OCI-LY3 (cell line): ENCODE results near the gene ZNF148.

Experiments used
- H2AFZ ChIP-seq: fragments of 200-600, 300-600 bp; shearing (Covaris generic); 2 replicates; pipeline ENCODE4 v1.6.0; 2014; ENCODE audit warnings: antibody characterized with exemption, low read depth, low read length
- H3K27ac ChIP-seq: fragments of 200-600, 300-600 bp; sonication (generic); 2 replicates; pipeline ENCODE4 v1.5.1; 2014; ENCODE audit warnings: mild to moderate bottlenecking, low read length, moderate library complexity, mixed read lengths
- H3K27me3 ChIP-seq: fragments of 200-600, 300-600 bp; sonication (generic); 2 replicates; pipeline ENCODE4 v1.6.1; 2014; ENCODE audit warnings: low read depth, low read length, mixed read lengths
- H3K36me3 ChIP-seq: fragments of 200-600, 300-600 bp; sonication (generic); replicated peaks from 2 replicates; pipeline ENCODE3; 2014; ENCODE audit warnings: low read depth, low read length, mixed read lengths
- H3K4me1 ChIP-seq: fragments of 300-600, 200-600 bp; sonication (generic); 2 replicates; pipeline ENCODE4 v1.6.1; 2014; ENCODE audit warnings: low read length, mixed read lengths
- H3K4me2 ChIP-seq: fragments of 200-600, 300-600 bp; sonication (generic); 2 replicates; pipeline ENCODE4 v1.6.1; 2014; ENCODE audit warnings: low read length, mixed read lengths
- H3K4me3 ChIP-seq: fragments of 300-600, 200-600 bp; sonication (generic); 2 replicates; pipeline ENCODE4 v1.5.1; 2014; ENCODE audit warnings: antibody characterized with exemption, mild to moderate bottlenecking, low read length, moderate library complexity
- H3K79me2 ChIP-seq: fragments of 300-600, 200-600 bp; shearing (Covaris generic); 2 replicates; pipeline ENCODE4 v1.6.1; 2014; ENCODE audit warnings: mild to moderate bottlenecking, low read length, mixed read lengths
- H3K9ac ChIP-seq: fragments of 300-600, 200-600 bp; shearing (Covaris generic); 2 replicates; pipeline ENCODE4 v1.6.0; 2014; ENCODE audit warnings: mild to moderate bottlenecking, low read length, moderate library complexity
- H3K9me3 ChIP-seq: fragments of 200-600, 300-600 bp; shearing (Covaris generic); 2 replicates; pipeline ENCODE4 v1.6.1; 2014; ENCODE audit warnings: low read length, mixed read lengths; ENCODE audit not compliant: insufficient read depth
- H4K20me1 ChIP-seq: fragments of 200-600, 300-600 bp; sonication (generic); 2 replicates; pipeline ENCODE4 v1.6.1; 2016; ENCODE audit warnings: low read length, mixed read lengths; ENCODE audit not compliant: insufficient read depth
- CTCF ChIP-seq: fragments of 200-600, 300-600 bp; sonication (generic); IDR thresholded peaks from 2 replicates; pipeline ENCODE4 v1.5.1; 2014; ENCODE audit warnings: antibody characterized with exemption, low read length, low read depth
- EZH2phosphoT487 ChIP-seq: fragments of 200-600 bp; shearing (Covaris generic); IDR thresholded peaks from 2 replicates; pipeline ENCODE4 v1.6.1; 2018; ENCODE audit warnings: antibody characterized with exemption, mixed run types, low read depth

ZNF148 gene

GRCh38 chr3:125401402-125401801 lies 26.3 kb upstream of the ZNF148 start:
- no peak overlapping the region for H3K9ac ChIP-seq
- H3K9me3 ChIP-seq = peaks cover 9% of the 10 kb centered on the region; the same call in 1 of the 2 replicates
- H3K4me3 ChIP-seq = no peak overlapping the region
- H3K27me3 ChIP-seq = no peaks in the 10 kb centered on the region
- H4K20me1 ChIP-seq = no peaks in the 10 kb centered on the region
- peaks cover 52% of the 10 kb centered on the region for H3K4me1 ChIP-seq
- peaks cover 7% of the 10 kb centered on the region for H3K36me3 ChIP-seq
- TF ChIP-seq EZH2phosphoT487 = no peak
- TF ChIP-seq CTCF = no peak
- no peak overlapping the region for H3K27ac ChIP-seq
- H3K79me2 ChIP-seq = no peaks in the 10 kb centered on the region
- no peak overlapping the region for H3K4me2 ChIP-seq
- H2AFZ ChIP-seq = no peak overlapping the region

- Histone ChIP-seq H3K9ac (no peak overlapping the region), H4K20me1 (no peaks in the 10 kb centered on the region), H3K27ac (no peak overlapping the region), H3K79me2 (no peaks in the 10 kb centered on the region), H3K4me2 (no peak overlapping the region; the same call in 1 of the 2 replicates), H2AFZ (no peak overlapping the region), H3K36me3 (no peaks in the 10 kb centered on the region), H3K4me1 (peaks cover 37% of the 10 kb centered on the region), H3K4me3 (no peak overlapping the region), H3K27me3 (no peaks in the 10 kb centered on the region), H3K9me3 (no peaks in the 10 kb centered on the region)
- TF ChIP-seq EZH2phosphoT487 = no peak
- peak; percentile 54 for TF ChIP-seq CTCF
These were observed 23.8 kb upstream of the ZNF148 start for GRCh38 chr3:125398952-125399351.

DNA sequence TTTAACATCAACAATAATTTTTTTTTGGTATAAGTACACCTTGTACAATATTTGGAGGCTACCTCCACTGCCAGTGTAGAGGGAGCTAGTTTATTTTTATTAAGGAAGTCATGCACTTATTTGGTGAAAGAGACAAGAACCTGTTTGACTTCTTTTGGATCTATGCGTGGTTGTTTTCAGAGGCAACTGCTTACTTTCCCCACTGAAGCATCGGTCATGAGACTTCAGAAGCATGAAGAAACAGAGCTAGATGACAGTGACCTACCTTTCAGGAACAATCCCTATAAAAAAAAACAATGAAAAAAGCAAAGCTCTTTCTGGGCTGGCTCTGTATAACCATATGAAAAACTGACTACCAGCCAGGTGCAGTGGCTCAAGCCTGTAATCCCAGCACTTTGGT lies 20.0 kb upstream of the ZNF148 start:
- no peak overlapping the region for H3K27ac ChIP-seq
- H3K9ac ChIP-seq = no peak overlapping the region
- no peak for TF ChIP-seq CTCF
- no peak for TF ChIP-seq EZH2phosphoT487
- H3K4me2 ChIP-seq = no peak overlapping the region
- no peaks in the 10 kb centered on the region for H4K20me1 ChIP-seq
- no peaks in the 10 kb centered on the region for H3K79me2 ChIP-seq
- no peaks in the 10 kb centered on the region for H3K36me3 ChIP-seq
- H2AFZ ChIP-seq = no peak overlapping the region
- peaks cover 18% of the 10 kb centered on the region for H3K4me1 ChIP-seq
- no peaks in the 10 kb centered on the region for H3K9me3 ChIP-seq
- no peaks in the 10 kb centered on the region for H3K27me3 ChIP-seq
- no peak overlapping the region for H3K4me3 ChIP-seq

GRCh38 chr3:125394406-125394805 lies 19.3 kb upstream of the ZNF148 start:
- H3K36me3 ChIP-seq = no peaks in the 10 kb centered on the region
- H3K4me2 ChIP-seq = no peak overlapping the region
- TF ChIP-seq CTCF (no peak), EZH2phosphoT487 (no peak)
- no peaks in the 10 kb centered on the region for H4K20me1 ChIP-seq
- H3K4me3 ChIP-seq = no peak overlapping the region
- no peaks in the 10 kb centered on the region for H3K79me2 ChIP-seq
- H3K9me3 ChIP-seq = no peaks in the 10 kb centered on the region
- peaks cover 14% of the 10 kb centered on the region for H3K4me1 ChIP-seq
- H2AFZ ChIP-seq = no peak overlapping the region; the same call in 1 of the 2 replicates
- H3K9ac ChIP-seq = no peak overlapping the region
- no peak overlapping the region for H3K27ac ChIP-seq
- no peaks in the 10 kb centered on the region for H3K27me3 ChIP-seq
